Left ventricle myocardium inferior (tissue), 1 donor: ENCODE results near the gene SMIM3. TPM values are rescaled to one million over a fixed set of nuclear protein-coding genes. Genes with fewer than 3 reads are reported as not detected.

Experiments used
- DNase-seq: peaks from one replicate; pipeline ENCODE4 v3.0.0-alpha.2; 2020
- H3K27ac ChIP-seq: fragments of 200-600 bp; replicated peaks from 2 replicates; pipeline ENCODE4 v1.8.0; 2021
- H3K27me3 ChIP-seq: fragments of 200-600 bp; 2 replicates; pipeline ENCODE4 v1.8.0; 2021; ENCODE audit warnings: low read depth
- H3K36me3 ChIP-seq: fragments of 200-600 bp; 2 replicates; pipeline ENCODE4 v1.8.0; 2021
- H3K4me1 ChIP-seq: fragments of 200-600 bp; 2 replicates; pipeline ENCODE4 v1.8.0; 2021
- H3K4me3 ChIP-seq: fragments of 200-600 bp; 2 replicates; pipeline ENCODE4 v1.8.0; 2021; ENCODE audit warnings: mild to moderate bottlenecking, moderate library complexity
- H3K9me3 ChIP-seq: fragments of 200-600 bp; replicated peaks from 2 replicates; pipeline ENCODE4 v1.8.0; 2021
- intact Hi-C: fragments of 100-400 bp; cut with micrococcal nuclease; formaldehyde crosslinking; loops from one replicate; pipeline ENCODE4 v1.11.0; 2022
- total RNA-seq: library from RNA; stranded (reverse); fragmentation: NEBNext Ultra II Directional; extraction: Animal tissue kit (Norgen Biotek cat#: 25700); gene quantifications from one replicate; pipeline ENCODE4 v1.2.1, GENCODE V29; 2021
- TF ChIP-seq, protein P1 (sequence below): fragments of 200-600 bp; IDR thresholded peaks from 2 replicates; pipeline ENCODE4 v1.8.0; 2021; ENCODE audit warnings: antibody characterized with exemption, mild to moderate bottlenecking, borderline replicate concordance
- donor health status: DM: no; HTN: yes; CAD: no; lungs with severe emphysema.

The SMIM3 gene
- total RNA-seq, 1 donor from 2014 or later: 15.7 TPM

DNA sequence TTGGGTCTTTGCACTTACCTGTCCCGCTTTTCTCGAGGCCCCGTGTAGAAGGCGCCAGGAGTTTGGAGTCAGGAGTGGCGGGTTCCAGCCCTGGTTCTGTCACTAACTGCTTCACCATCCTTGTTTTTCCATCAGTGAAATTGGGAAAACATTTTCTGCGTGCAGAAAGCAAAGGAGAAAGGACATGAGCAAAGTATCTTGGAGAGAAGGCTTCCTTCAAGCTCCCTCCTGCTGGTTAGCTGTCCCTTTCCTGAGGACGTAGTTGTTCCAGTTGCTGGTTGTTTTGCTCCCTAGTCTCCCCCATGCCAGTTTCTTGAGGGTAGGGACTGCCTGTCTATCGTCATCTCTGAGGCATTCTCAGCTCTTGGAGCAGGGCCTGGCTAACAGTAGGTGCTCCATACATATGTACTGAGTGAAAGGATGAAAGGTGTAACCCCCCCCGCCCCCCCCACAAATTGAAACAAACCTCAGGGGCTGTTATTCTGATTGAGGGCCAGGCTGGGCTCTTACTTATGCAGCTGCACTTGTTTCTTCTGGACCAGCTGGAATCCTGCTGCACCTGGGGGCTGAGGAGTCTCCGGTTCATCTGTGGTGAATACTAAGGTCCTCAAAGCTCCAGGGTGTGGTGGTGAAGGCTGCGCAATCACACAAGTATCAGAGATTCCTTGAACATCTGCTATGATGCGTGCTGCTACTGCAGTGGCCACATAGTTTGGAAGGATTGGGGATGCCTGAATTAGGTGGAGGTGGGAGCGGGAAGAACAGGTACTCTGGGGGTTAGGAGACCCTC, 1.0 kb downstream of the SMIM3 start:
- Histone ChIP-seq H3K27ac (peak overlapping the region; percentile 96), H3K9me3 (no peaks in the 10 kb centered on the region), H3K36me3 (no peaks in the 10 kb centered on the region), H3K27me3 (no peaks in the 10 kb centered on the region), H3K4me3 (peak overlapping the region; percentile 75), H3K4me1 (peaks cover 78% of the 10 kb centered on the region)
- intact Hi-C loops: no loop called here
- TF ChIP-seq, protein P1, sequence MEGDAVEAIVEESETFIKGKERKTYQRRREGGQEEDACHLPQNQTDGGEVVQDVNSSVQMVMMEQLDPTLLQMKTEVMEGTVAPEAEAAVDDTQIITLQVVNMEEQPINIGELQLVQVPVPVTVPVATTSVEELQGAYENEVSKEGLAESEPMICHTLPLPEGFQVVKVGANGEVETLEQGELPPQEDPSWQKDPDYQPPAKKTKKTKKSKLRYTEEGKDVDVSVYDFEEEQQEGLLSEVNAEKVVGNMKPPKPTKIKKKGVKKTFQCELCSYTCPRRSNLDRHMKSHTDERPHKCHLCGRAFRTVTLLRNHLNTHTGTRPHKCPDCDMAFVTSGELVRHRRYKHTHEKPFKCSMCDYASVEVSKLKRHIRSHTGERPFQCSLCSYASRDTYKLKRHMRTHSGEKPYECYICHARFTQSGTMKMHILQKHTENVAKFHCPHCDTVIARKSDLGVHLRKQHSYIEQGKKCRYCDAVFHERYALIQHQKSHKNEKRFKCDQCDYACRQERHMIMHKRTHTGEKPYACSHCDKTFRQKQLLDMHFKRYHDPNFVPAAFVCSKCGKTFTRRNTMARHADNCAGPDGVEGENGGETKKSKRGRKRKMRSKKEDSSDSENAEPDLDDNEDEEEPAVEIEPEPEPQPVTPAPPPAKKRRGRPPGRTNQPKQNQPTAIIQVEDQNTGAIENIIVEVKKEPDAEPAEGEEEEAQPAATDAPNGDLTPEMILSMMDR: no peak
- DNase-seq: no peak

DNA sequence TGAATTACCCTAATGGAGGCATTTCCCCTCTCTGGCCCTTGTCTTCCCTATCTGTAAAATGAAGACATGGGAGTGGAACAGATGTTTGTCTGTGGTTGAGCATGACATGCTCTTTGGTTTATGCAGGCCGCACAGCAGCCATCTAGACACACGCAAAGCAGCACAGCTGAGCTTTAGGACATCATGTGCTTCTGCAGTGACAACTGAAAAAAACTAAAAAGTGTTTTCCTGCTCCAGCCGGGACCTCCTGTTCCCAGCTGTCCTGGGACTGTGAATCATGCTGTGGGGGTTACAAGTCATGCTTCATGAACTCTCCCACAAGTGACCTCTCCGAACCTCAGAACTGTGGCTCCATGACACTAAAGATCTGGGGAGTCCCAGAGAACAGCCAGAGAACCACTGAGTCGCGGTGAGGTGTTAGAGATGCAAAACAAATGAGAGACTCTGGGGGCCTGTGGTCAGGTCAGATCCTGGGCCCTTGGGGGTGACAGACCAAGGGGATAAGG, 1.7 kb downstream of the SMIM3 start:
- no peaks in the 10 kb centered on the region for H3K36me3 ChIP-seq
- H3K4me3 ChIP-seq: peak overlapping the region; percentile 75
- intact Hi-C loops: no loop called here
- H3K9me3 ChIP-seq: no peaks in the 10 kb centered on the region
- TF ChIP-seq, protein P1: no peak
- H3K27ac ChIP-seq: peak overlapping the region; percentile 96
- peak; percentile 47 for DNase-seq
- no peaks in the 10 kb centered on the region for H3K27me3 ChIP-seq
- H3K4me1 ChIP-seq: peaks cover 85% of the 10 kb centered on the region

GRCh38 chr5:150780816-150781221, 2.3 kb downstream of the SMIM3 start:
- DNase-seq: no peak
- TF ChIP-seq, protein P1: no peak
- no peaks in the 10 kb centered on the region for H3K27me3 ChIP-seq
- H3K4me1 ChIP-seq: peaks cover 86% of the 10 kb centered on the region
- H3K27ac ChIP-seq: peak overlapping the region; percentile 96
- no peaks in the 10 kb centered on the region for H3K9me3 ChIP-seq
- no peaks in the 10 kb centered on the region for H3K36me3 ChIP-seq
- intact Hi-C loops: no loop called here
- peak overlapping the region; percentile 75 for H3K4me3 ChIP-seq

DNA sequence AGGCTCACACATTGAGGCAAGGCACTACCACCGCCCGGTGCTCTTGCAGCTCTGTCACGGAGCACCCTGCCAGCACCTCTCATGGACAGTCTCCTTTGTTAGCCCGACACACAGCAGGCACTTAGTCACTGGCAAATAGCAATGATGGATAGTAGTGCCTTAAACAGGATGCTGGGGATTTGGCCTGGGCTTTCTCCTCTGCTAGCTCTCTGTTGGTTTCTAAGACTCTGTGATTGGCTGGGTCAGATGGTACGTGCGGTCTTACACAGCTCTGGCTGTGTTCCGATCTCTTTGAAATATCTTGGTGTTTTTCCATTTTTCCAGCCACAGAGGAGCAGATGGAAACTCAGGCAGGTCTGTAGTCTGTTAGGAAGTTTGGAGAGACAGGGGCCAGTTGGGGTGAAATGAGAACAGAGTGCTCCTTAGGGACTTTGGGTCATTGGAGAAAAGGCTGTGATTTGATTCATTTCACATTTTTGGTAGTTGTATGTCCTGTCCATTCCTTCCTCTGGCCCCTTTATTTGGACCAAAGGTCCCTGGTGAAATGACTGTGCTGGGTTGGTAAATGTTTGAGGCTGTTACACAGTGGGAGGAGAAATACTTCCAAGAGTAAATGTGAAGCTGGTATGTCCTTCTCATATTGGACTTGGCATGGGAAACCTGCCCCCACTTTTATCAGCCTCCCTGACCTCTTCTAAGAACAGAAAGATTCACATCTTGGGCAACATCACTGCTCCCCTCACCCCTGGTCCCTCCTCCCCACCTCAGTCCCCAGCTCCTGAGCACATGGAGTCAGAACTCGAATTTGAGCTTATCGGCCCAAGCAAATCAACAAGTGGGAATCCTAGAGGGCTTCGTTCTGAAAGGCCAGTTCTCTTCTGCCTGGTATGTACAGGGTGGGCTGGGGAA, 3.4 kb downstream of the SMIM3 start:
- Histone ChIP-seq H3K9me3 (no peaks in the 10 kb centered on the region), H3K27me3 (no peaks in the 10 kb centered on the region), H3K36me3 (no peaks in the 10 kb centered on the region), H3K4me1 (peaks cover 84% of the 10 kb centered on the region), H3K4me3 (peak overlapping the region; percentile 75), H3K27ac (peak overlapping the region; percentile 96)
- TF ChIP-seq, protein P1: peak; percentile 9
- peak; percentile 64 for DNase-seq
- intact Hi-C loops: no loop called here

- no peaks in the 10 kb centered on the region for H3K9me3 ChIP-seq
- H3K36me3 ChIP-seq: no peaks in the 10 kb centered on the region
- intact Hi-C loops: no loop called here
- H3K27me3 ChIP-seq: no peaks in the 10 kb centered on the region
- peaks cover 84% of the 10 kb centered on the region for H3K4me1 ChIP-seq
- TF ChIP-seq, protein P1: no peak
- H3K27ac ChIP-seq: peak overlapping the region; percentile 96
- no peak for DNase-seq
- H3K4me3 ChIP-seq: peak overlapping the region; percentile 75
These were observed 4.3 kb downstream of the SMIM3 start for GRCh38 chr5:150782850-150783249.
